MM.1S (cell line): ENCODE data around the gene MS4A18.

Experiments used
- CTCF ChIP-seq: fragments of 300-600 bp; sonication (generic); IDR thresholded peaks from 2 replicates; pipeline ENCODE4 v1.5.1; 2016; ENCODE audit warnings: antibody characterized with exemption, low read length, mixed read lengths
- EZH2 ChIP-seq: fragments of 300-600 bp; sonication (generic); optimal IDR thresholded peaks from 2 replicates; pipeline ENCODE3; 2017; ENCODE audit warnings: low read depth, mild to moderate bottlenecking, antibody characterized with exemption, low read length, mixed read lengths
- EZH2phosphoT487 ChIP-seq: fragments of 300-600 bp; sonication (generic); IDR thresholded peaks from 2 replicates; pipeline ENCODE4 v1.6.1; 2018; ENCODE audit warnings: antibody characterized with exemption, low read length

GRCh38 chr11:60774726-60775125, 50.2 kb downstream of the MS4A18 start:
- TF ChIP-seq EZH2: no peak
- TF ChIP-seq CTCF: no peak
- no peak for TF ChIP-seq EZH2phosphoT487
